IMR-90 (cell line): Measurements from ENCODE around the gene TTC31. TPM values are rescaled to one million over a fixed set of nuclear protein-coding genes. Genes with fewer than 3 reads are reported as not detected.

Source experiments
- ATAC-seq: fragments of 200-7000 bp; cut with Tn5 transposase; 2 replicates; pipeline ENCODE4 v1.9.1; 2020; ENCODE audit warnings: low read depth, mild to moderate bottlenecking, moderate library complexity
- BruUV-seq: library from RNA; stranded (reverse); fragments of 400-500 nt; replicated peaks from 2 replicates; lab custom pipeline; 2021; lab: Mats Ljungman, UMichigan
- CTCF ChIA-PET: fragments of 300-600 bp; formaldehyde crosslinking; extraction: SDS; loops from one replicate; lab custom pipeline; 2021; ENCODE audit warnings: antibody characterized with exemption; lab: Yijun Ruan, JAX
- POLR2A ChIA-PET: fragments of 300-600 bp; sonication (Branson Sonifier 250); formaldehyde crosslinking; loops from one replicate; lab custom pipeline; 2022; ENCODE audit warnings: antibody characterized with exemption; ENCODE audit not compliant: unreplicated experiment; lab: Charles Lee
- DNase-seq: peaks from one replicate; pipeline ENCODE4 v3.0.0; 2013
- H2AFZ ChIP-seq: replicated peaks from 2 replicates; pipeline ENCODE3; 2013; ENCODE audit warnings: low read length, mild to moderate bottlenecking; ENCODE audit not compliant: poor library complexity
- H2AK5ac ChIP-seq: 2 replicates; pipeline ENCODE4 v1.6.1; 2013; ENCODE audit warnings: low read depth, low read length, inconsistent platforms
- H2AK9ac ChIP-seq: replicated peaks from 2 replicates; pipeline ENCODE3; 2013; ENCODE audit warnings: mild to moderate bottlenecking, low read depth, low read length, moderate library complexity; ENCODE audit not compliant: poor library complexity
- H2BK120ac ChIP-seq: 2 replicates; pipeline ENCODE4 v1.6.1; 2013; ENCODE audit warnings: low read depth, low read length, inconsistent platforms
- H2BK15ac ChIP-seq: 3 replicates; pipeline ENCODE4 v1.6.1; 2013; ENCODE audit warnings: low read depth, low read length, inconsistent platforms
- H2BK20ac ChIP-seq: 2 replicates; pipeline ENCODE4 v1.6.1; 2013; ENCODE audit warnings: low read depth, mild to moderate bottlenecking, inconsistent platforms, low read length, moderate library complexity
- H2BK5ac ChIP-seq: 2 replicates; pipeline ENCODE4 v1.6.1; 2013; ENCODE audit warnings: mild to moderate bottlenecking, low read depth, low read length, inconsistent platforms; ENCODE audit not compliant: poor library complexity, severe bottlenecking
- H3K14ac ChIP-seq: replicated peaks from 2 replicates; pipeline ENCODE4 v1.6.1; 2013; ENCODE audit warnings: low read depth, low read length, inconsistent platforms
- H3K18ac ChIP-seq: 2 replicates; pipeline ENCODE4 v1.6.1; 2013; ENCODE audit warnings: low read depth, low read length, control low read depth
- H3K23ac ChIP-seq: 2 replicates; pipeline ENCODE4 v1.6.1; 2013; ENCODE audit warnings: low read depth, low read length, inconsistent platforms
- H3K27ac ChIP-seq: 2 replicates; pipeline ENCODE4 v1.5.1; 2013; ENCODE audit warnings: mild to moderate bottlenecking, control low read depth, low read length; ENCODE audit not compliant: insufficient read depth
- H3K27me3 ChIP-seq: 2 replicates; pipeline ENCODE4 v1.6.1; 2013; ENCODE audit warnings: low read length; ENCODE audit not compliant: control insufficient read depth, insufficient read depth
- H3K36me3 ChIP-seq: 2 replicates; pipeline ENCODE4 v1.6.1; 2013; ENCODE audit warnings: low read length, mixed read lengths; ENCODE audit not compliant: control insufficient read depth, insufficient read depth
- H3K4ac ChIP-seq: 2 replicates; pipeline ENCODE4 v1.6.1; 2013; ENCODE audit warnings: low read depth, low read length, inconsistent platforms
- H3K4me1 ChIP-seq: 2 replicates; pipeline ENCODE4 v1.6.1; 2013; ENCODE audit warnings: low read length, mixed read lengths; ENCODE audit not compliant: control insufficient read depth, insufficient read depth
- H3K4me2 ChIP-seq: 2 replicates; pipeline ENCODE4 v1.6.1; 2013; ENCODE audit warnings: low read depth, mild to moderate bottlenecking, control low read depth, low read length, moderate library complexity
- H3K4me3 ChIP-seq: 2 replicates; pipeline ENCODE4 v1.5.1; 2013; ENCODE audit warnings: low read depth, mild to moderate bottlenecking, control low read depth, low read length, moderate library complexity; ENCODE audit not compliant: insufficient read depth
- H3K56ac ChIP-seq: 2 replicates; pipeline ENCODE4 v1.6.1; 2013; ENCODE audit warnings: low read length, inconsistent platforms; ENCODE audit not compliant: insufficient read depth; ENCODE audit errors: extremely low read depth
- H3K79me1 ChIP-seq, 2 experiments: 2 replicates each; pipeline ENCODE4 v1.6.1; 2013; ENCODE audit warnings: low read length in 2 of 2, inconsistent platforms in 1 of 2, low read depth in 1 of 2
- H3K9ac ChIP-seq: 2 replicates; pipeline ENCODE4 v1.6.1; 2013; ENCODE audit warnings: low read depth, low read length, control low read depth
- H3K9me1 ChIP-seq: 2 replicates; pipeline ENCODE4 v1.6.1; 2013; ENCODE audit warnings: low read length, inconsistent platforms; ENCODE audit not compliant: insufficient read depth
- H3K9me3 ChIP-seq: 2 replicates; pipeline ENCODE4 v1.6.1; 2013; ENCODE audit warnings: low read length; ENCODE audit not compliant: control insufficient read depth, insufficient read depth
- H4K20me1 ChIP-seq: 2 replicates; pipeline ENCODE4 v1.6.1; 2013; ENCODE audit warnings: low read length, inconsistent platforms; ENCODE audit not compliant: insufficient read depth
- H4K5ac ChIP-seq: 2 replicates; pipeline ENCODE4 v1.6.1; 2013; ENCODE audit warnings: mild to moderate bottlenecking, low read depth, low read length, control low read depth
- H4K8ac ChIP-seq, 2 experiments: 2 replicates each; pipeline ENCODE4 v1.6.1; 2013; ENCODE audit warnings: low read depth in 2 of 2, low read length in 2 of 2, control low read depth in 1 of 2, inconsistent platforms in 1 of 2
- H4K91ac ChIP-seq: 2 replicates; pipeline ENCODE4 v1.6.1; 2013; ENCODE audit warnings: low read depth, low read length, inconsistent platforms; ENCODE audit not compliant: insufficient read depth
- CEBPB ChIP-seq: IDR thresholded peaks from 2 replicates; pipeline ENCODE4 v1.6.1; 2012; ENCODE audit warnings: low read depth, low read length, improper control_type of control experiment
- FOS ChIP-seq: fragments of 150-350 bp; IDR thresholded peaks from 2 replicates; pipeline ENCODE4 v1.6.1; 2016; ENCODE audit warnings: low read depth, low read length
- POLR2A ChIP-seq: IDR thresholded peaks from 2 replicates; pipeline ENCODE4 v1.6.1; 2012; ENCODE audit warnings: mild to moderate bottlenecking, low read depth, low read length
- RAD21 ChIP-seq: IDR thresholded peaks from 2 replicates; pipeline ENCODE4 v1.6.1; 2012; ENCODE audit warnings: low read length, improper control_type of control experiment
- RCOR1 ChIP-seq: IDR thresholded peaks from 2 replicates; pipeline ENCODE4 v1.6.1; 2012; ENCODE audit warnings: mild to moderate bottlenecking, low read length, improper control_type of control experiment; ENCODE audit not compliant: insufficient replicate concordance
- RFX5 ChIP-seq: IDR thresholded peaks from 2 replicates; pipeline ENCODE4 v1.8.0; 2012; ENCODE audit warnings: low read depth, mild to moderate bottlenecking, low read length, moderate library complexity
- SMC3 ChIP-seq: fragments of 150-350 bp; IDR thresholded peaks from 2 replicates; pipeline ENCODE4 v1.6.1; 2016; ENCODE audit warnings: low read depth, mild to moderate bottlenecking, antibody characterized with exemption, low read length, moderate library complexity
- WGBS, 2 experiments: methylation state at CpG; one replicate each; pipeline versions ENCODE4 v1.1.5 to v1.1.7; 2013; ENCODE audit warnings: missing lambda C conversion rate in 2 of 2; ENCODE audit not compliant: insufficient read length in 1 of 2; ENCODE audit errors: extremely low coverage in 2 of 2; 5-methylcytosine and 5-hydroxymethylcytosine counted together
- dilution Hi-C: fragments of 300-500 bp; cut with HindIII; formaldehyde crosslinking; loops from one replicate; pipeline ENCODE4 v1.14.3; 2018; ENCODE audit warnings: low sequenced_read_pairs; ENCODE audit not compliant: unreplicated experiment
- in situ Hi-C: fragments of 300-500 bp; cut with MboI; formaldehyde crosslinking; loops from 3 replicates; pipeline ENCODE4 v1.14.3; 2019; ENCODE audit warnings: low sequenced_read_pairs, inconsistent platforms, mixed read lengths
- intact Hi-C: fragments of 100-400 bp; cut with micrococcal nuclease; formaldehyde crosslinking; loops from 2 replicates; pipeline ENCODE4 v1.10.0; 2022
- polyA plus RNA-seq, 3 experiments: library from polyadenylated mRNA; depleted of rRNA; stranded (reverse); fragments of >200 nt; gene quantifications; 2 replicates each; pipeline ENCODE4 v1.2.3, GENCODE V29; 2012; ENCODE audit warnings: low replicate concordance in 1 of 3
- total RNA-seq: library from RNA; depleted of rRNA; stranded (reverse); fragments of >200 nt; gene quantifications from 2 replicates; pipeline ENCODE4 v1.2.3, GENCODE V29; 2012

TTC31 gene
- total and polyA plus RNA-seq, 2 of the 4 experiments (the other 2 are of a cell fraction), result 6.3 to 18.8 TPM

DNA sequence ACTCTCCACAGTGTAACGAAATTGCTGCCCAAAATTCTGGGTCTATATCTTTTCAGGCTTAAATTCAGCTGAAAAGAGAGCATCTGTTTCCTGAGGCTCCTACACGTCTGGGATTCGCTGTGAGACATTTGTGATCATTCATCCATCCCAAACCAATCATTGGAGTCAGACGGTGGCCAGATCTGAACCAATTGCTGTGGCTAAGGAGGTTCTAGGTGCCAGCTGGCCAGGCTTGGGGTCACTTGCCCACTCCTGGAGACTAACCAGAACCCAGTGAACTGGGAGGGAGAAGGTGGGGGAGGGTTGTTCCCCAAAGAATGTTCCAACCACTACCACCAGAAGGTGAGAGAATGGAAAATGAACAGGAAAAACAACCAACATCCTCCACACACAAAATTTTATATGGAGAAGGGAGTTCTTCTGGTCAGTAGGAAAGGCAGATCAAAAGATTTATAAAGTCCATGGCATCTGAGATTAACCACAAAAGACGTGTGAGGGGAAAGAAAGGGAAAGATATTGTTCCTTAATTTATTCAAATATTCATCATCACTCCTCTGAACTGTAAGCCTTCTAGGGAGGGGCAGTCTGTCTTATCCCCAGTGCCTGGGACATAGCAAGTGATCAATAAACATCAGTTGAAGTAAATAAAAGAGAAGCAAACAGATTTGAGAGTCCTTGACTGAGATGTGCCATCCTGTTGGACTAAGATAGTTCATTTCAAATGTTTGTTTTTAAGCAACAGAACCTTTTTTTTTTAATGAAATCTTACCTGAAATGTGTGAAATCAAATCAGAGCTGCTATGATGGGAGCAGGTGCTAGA, 38.2 kb upstream of the TTC31 start:
- ChIA-PET POLR2A (no interaction called here), CTCF (no interaction called here)
- Histone ChIP-seq H3K36me3 (no peaks in the 10 kb centered on the region), H2AK5ac (no peak overlapping the region), H4K8ac (no peak overlapping the region), H2AK9ac (no peak overlapping the region), H3K9me3 (no peaks in the 10 kb centered on the region), H3K9ac (no peak overlapping the region), H3K4ac (no peak overlapping the region), H3K4me3 (no peak overlapping the region), H3K14ac (no peak overlapping the region), H3K18ac (no peak overlapping the region), H3K56ac (no peak overlapping the region), H2BK5ac (no peak overlapping the region), H4K91ac (no peak overlapping the region), H4K5ac (no peak overlapping the region), H3K79me1 (peaks cover 0 to 5% of the 10 kb centered on the region in 2 experiments; a peak in 2 of 4 replicates), H3K4me2 (no peak overlapping the region), H2BK20ac (no peak overlapping the region), H4K20me1 (no peaks in the 10 kb centered on the region), H3K9me1 (peaks cover 3% of the 10 kb centered on the region; the same call in 1 of the 2 replicates), H3K4me1 (peaks cover 4% of the 10 kb centered on the region), H2BK15ac (no peak overlapping the region), H3K23ac (no peak overlapping the region), H3K27ac (no peak overlapping the region), H2BK120ac (no peak overlapping the region), H3K27me3 (peaks cover 5% of the 10 kb centered on the region; the same call in 1 of the 2 replicates), H2AFZ (no peak overlapping the region)
- DNase-seq (no peak), ATAC-seq (no peak)
- BruUV-seq, result no TSS peak
- dilution Hi-C loops, result no loop called here
- intact Hi-C loops, result no loop called here
- no peak for TF ChIP-seq CEBPB
- no peak for TF ChIP-seq POLR2A
- no peak for TF ChIP-seq RAD21
- no peak for TF ChIP-seq RCOR1
- no peak for TF ChIP-seq RFX5
- TF ChIP-seq FOS, result no peak
- TF ChIP-seq SMC3, result no peak
- in situ Hi-C loops, result no loop called here
- WGBS, 2 experiments, result 0% methylated on average over 1 of the region's 5 CpGs; no CpG with 5 or more reads in 1 of the 2 experiments
